ENCODE data around the gene ITIH1.

GRCh38 chr3:52791928-52792327 is 14.5 kb downstream of the ITIH1 start:
- TF ChIP-seq, protein P1, sequence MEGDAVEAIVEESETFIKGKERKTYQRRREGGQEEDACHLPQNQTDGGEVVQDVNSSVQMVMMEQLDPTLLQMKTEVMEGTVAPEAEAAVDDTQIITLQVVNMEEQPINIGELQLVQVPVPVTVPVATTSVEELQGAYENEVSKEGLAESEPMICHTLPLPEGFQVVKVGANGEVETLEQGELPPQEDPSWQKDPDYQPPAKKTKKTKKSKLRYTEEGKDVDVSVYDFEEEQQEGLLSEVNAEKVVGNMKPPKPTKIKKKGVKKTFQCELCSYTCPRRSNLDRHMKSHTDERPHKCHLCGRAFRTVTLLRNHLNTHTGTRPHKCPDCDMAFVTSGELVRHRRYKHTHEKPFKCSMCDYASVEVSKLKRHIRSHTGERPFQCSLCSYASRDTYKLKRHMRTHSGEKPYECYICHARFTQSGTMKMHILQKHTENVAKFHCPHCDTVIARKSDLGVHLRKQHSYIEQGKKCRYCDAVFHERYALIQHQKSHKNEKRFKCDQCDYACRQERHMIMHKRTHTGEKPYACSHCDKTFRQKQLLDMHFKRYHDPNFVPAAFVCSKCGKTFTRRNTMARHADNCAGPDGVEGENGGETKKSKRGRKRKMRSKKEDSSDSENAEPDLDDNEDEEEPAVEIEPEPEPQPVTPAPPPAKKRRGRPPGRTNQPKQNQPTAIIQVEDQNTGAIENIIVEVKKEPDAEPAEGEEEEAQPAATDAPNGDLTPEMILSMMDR (IDR thresholded peaks at IDR 0.05) = no peak
- no peak for TF ChIP-seq POLR2A (IDR thresholded peaks at IDR 0.05)

All from body of pancreas (tissue), 4 donors.